ENCODE results near the gene CDC6.
A peak's percentile ranks its signal among the peaks of the same experiment; 100 is the strongest.

Gene CDC6

GRCh38 chr17:40317345-40317873, 29.7 kb downstream of the CDC6 start:
- H3K4me1 Mint-ChIP-seq (ENCODE audit: low read depth in 2 of 2), result peaks cover 75 to 83% of the 10 kb centered on the region in 2 donors
- DNase-seq (peak in 1 of 3 experiments; percentile 49), ATAC-seq (replicated peaks) (no peak)
- peak overlapping the region; percentile 84 to 86 for H3K4me3 Mint-ChIP-seq
- peaks cover 56% of the 10 kb centered on the region for H3K36me3 Mint-ChIP-seq (ENCODE audit: insufficient read depth)
- H3K27me3 Mint-ChIP-seq, result no peaks in the 10 kb centered on the region
- H3K27ac Mint-ChIP-seq, result peak overlapping the region; percentile 98 to 99
- no peaks in the 10 kb centered on the region for H3K9me3 Mint-ChIP-seq

- ATAC-seq (replicated peaks) (peak; percentile 46), DNase-seq (peak; percentile 83 to 88 (median 85))
- Mint-ChIP-seq H3K27ac (peak overlapping the region; percentile 98 to 99), H3K9me3 (no peaks in the 10 kb centered on the region), H3K27me3 (no peaks in the 10 kb centered on the region), H3K4me3 (peak overlapping the region; percentile 84 to 86), H3K4me1 (ENCODE audit: low read depth in 2 of 2) (peaks cover 75 to 82% of the 10 kb centered on the region in 2 donors), H3K36me3 (ENCODE audit: insufficient read depth) (peaks cover 64% of the 10 kb centered on the region)
Observed at GRCh38 chr17:40317880-40318829, 30.5 kb downstream of the CDC6 start.

GRCh38 chr17:40318830-40319391, 31.2 kb downstream of the CDC6 start:
- Mint-ChIP-seq H3K9me3 (no peaks in the 10 kb centered on the region), H3K36me3 (ENCODE audit: insufficient read depth) (peaks cover 71% of the 10 kb centered on the region), H3K27me3 (no peaks in the 10 kb centered on the region), H3K4me1 (ENCODE audit: low read depth in 2 of 2) (peaks cover 74 to 83% of the 10 kb centered on the region in 2 donors), H3K4me3 (peak overlapping the region; percentile 84 to 86), H3K27ac (peak overlapping the region; percentile 98 to 99)
- no peak for ATAC-seq (replicated peaks)
- DNase-seq, result no peak

GRCh38 chr17:40319651-40320540, 32.2 kb downstream of the CDC6 start:
- Mint-ChIP-seq H3K9me3 (no peaks in the 10 kb centered on the region), H3K4me3 (peak overlapping the region; percentile 84 to 86), H3K4me1 (ENCODE audit: low read depth in 2 of 2) (peaks cover 70 to 82% of the 10 kb centered on the region in 2 donors), H3K36me3 (ENCODE audit: insufficient read depth) (peaks cover 74% of the 10 kb centered on the region), H3K27ac (peak overlapping the region; percentile 98 to 99), H3K27me3 (no peaks in the 10 kb centered on the region)
- peak; percentile 14 for ATAC-seq (replicated peaks)
- peak; percentile 74 to 83 (median 82) for DNase-seq

DNA sequence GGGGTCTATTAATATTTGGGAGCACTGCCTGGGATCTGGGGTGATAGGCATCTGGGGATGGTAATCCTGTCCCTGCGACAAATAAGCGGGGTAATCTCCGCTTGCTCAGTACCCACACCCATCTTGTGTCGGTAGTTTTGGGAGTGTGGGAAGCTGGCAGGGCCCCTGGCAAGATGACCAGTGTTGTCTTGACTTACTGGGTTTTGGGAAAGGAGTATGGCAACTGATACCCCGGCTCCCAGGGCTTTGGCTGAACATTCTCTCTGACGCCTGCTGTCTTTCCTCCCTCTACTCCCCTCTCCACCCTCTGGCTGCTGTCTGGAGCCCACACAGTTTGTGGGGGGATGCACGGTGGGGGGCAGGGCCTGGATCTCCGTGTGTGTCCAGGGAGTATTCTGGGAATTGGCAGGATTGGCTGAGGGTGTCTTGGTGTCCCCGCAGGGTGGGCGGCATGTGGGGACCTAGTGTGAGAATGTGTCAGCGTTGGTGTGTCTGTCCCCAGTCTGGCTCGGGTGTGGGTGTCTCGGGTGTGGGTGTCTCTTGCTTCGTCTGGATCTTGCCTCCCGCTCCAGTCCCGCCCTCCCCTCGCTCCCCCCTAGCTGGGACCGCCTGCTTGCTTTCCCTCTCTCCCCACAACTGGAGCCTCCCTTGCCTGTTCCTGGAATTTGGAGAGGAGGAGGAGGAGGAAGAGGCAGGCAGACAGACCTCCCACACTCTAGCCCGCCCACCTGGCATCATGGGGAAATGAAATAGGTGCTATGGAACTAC, 33.3 kb downstream of the CDC6 start:
- Mint-ChIP-seq H3K4me1 (ENCODE audit: low read depth in 2 of 2) (peaks cover 72 to 81% of the 10 kb centered on the region in 2 donors), H3K27me3 (no peaks in the 10 kb centered on the region), H3K27ac (peak overlapping the region; percentile 98 to 99), H3K36me3 (ENCODE audit: insufficient read depth) (peaks cover 84% of the 10 kb centered on the region), H3K4me3 (peak overlapping the region; percentile 84 to 86), H3K9me3 (no peaks in the 10 kb centered on the region)
- ATAC-seq (replicated peaks) (no peak), DNase-seq (peak; percentile 59 to 65 (median 61))

- Mint-ChIP-seq H3K36me3 (ENCODE audit: insufficient read depth) (peaks cover 90% of the 10 kb centered on the region), H3K27ac (peak overlapping the region; percentile 98 to 99), H3K4me3 (peak overlapping the region; percentile 84 to 86), H3K27me3 (no peaks in the 10 kb centered on the region), H3K9me3 (no peaks in the 10 kb centered on the region), H3K4me1 (ENCODE audit: low read depth in 2 of 2) (peaks cover 74 to 81% of the 10 kb centered on the region in 2 donors)
- DNase-seq (no peak), ATAC-seq (replicated peaks) (no peak)
Observed at GRCh38 chr17:40321524-40321929, 33.8 kb downstream of the CDC6 start.

- peak overlapping the region; percentile 84 to 86 for H3K4me3 Mint-ChIP-seq
- no peak for ATAC-seq (replicated peaks)
Observed at GRCh38 chr17:40321961-40322357, 34.3 kb downstream of the CDC6 start.

DNA sequence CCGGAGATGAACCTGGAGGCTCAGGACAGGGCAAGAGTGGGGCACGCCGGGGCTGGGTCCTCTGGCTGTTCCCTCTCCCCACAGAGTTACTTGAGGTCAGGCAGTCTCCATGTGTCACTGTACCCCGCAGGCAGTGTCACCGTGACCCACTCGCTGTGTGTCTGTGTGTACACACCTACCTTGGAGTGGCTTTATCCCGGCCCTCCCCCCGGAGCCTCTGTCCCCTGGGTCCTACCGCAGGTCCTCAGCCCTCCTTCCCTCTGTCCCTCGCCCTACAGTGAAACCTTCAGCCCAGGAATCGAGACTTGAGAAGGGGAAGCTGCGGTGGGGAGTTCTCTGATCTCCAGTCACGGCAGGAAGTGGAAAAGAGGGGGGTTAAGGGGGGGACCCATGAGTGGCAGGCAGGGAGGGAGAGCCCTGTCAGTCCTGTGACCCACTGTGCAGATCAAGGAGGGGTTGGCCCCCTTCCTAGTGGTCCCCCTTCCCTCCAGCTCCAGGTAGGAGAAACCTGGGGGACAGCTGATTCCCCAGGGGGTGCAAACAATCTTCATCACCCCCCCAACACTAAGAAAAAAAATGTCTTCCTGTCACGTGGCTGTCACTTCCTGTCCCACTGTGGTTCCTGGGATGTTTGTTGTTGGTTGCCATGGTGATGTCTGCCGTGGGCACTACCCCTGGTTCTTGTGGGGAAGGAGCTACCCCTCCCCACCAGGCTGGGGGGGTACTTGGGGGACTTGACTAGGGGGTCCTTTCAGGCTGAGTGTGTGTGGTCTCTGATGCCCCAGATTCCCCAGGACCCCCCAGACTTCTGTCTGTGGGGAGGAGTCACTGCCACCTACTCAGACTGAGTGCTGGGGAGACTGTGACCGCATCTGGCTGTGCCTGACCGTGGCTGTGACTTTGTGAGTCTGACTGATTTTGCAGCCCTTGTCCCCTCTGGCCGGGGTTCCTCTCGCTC, 35.0 kb downstream of the CDC6 start:
- Mint-ChIP-seq H3K4me1 (ENCODE audit: low read depth in 2 of 2) (peaks cover 76 to 86% of the 10 kb centered on the region in 2 donors), H3K27me3 (no peaks in the 10 kb centered on the region), H3K36me3 (ENCODE audit: insufficient read depth) (peaks cover 100% of the 10 kb centered on the region), H3K27ac (peak overlapping the region; percentile 98 to 99), H3K9me3 (no peaks in the 10 kb centered on the region), H3K4me3 (peak overlapping the region; percentile 84 to 86)
- peak; percentile 35 for ATAC-seq (replicated peaks)
- DNase-seq, result peak; percentile 94 to 97 (median 95)

More at GRCh38 chr17:40321961-40322357, 34.3 kb downstream of the CDC6 start:
- Mint-ChIP-seq H3K9me3 (no peaks in the 10 kb centered on the region), H3K4me1 (ENCODE audit: low read depth in 2 of 2) (peaks cover 76 to 85% of the 10 kb centered on the region in 2 donors), H3K27ac (peak overlapping the region; percentile 98 to 99), H3K36me3 (ENCODE audit: insufficient read depth) (peaks cover 94% of the 10 kb centered on the region), H3K27me3 (no peaks in the 10 kb centered on the region)
- DNase-seq, result no peak

DNA sequence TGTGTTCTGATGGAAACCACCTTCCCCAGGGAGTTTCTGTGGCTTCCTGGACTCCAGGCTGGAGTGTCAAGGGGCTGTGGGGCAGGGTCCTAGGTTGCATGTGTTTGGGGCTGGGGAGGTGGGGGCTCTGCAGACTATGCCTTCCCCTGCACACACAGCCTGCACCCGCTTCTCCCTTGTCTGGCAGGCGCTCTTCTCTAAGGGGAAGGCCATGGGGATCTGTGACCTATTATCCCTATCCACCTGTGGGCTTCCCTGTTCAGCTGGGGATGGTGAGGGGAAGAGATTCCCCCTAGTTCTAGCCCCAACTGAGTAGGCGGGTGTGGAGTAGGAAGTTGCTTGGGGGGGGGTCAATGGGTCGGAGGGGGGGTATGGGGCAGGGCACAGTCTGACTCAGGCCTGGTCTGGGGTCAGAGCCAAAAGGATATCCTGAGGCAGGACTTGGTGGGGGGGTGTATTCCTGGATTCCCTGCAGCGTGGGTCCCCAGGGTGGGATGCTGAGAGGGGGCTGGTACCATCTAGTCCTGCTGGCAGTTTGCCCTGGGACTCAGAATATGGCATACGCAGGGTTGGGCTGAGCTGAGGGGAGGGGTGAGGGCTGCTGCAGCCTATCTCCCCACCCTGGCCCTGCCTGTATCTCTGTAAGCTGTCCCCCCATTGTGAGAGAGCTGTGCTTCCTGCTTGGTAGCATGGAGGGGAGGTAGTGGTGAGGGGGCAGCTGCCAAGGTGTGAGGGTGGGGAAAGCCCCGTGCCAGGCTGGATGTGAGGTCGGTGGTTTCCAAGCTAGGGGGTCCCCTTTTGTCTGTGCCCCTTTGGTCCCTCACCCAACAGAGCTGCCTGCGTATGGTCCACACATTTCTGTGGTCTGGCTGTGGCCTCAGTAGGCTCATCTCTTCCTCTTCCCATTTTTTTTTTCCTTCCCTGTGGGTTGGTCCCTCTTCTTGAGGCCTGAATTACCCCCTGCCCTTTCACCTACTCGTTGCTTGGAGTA, 36.0 kb downstream of the CDC6 start:
- Mint-ChIP-seq H3K4me3 (peak overlapping the region; percentile 84 to 86), H3K27ac (peak overlapping the region; percentile 98 to 99), H3K9me3 (no peaks in the 10 kb centered on the region), H3K36me3 (ENCODE audit: insufficient read depth) (peaks cover 90% of the 10 kb centered on the region), H3K4me1 (ENCODE audit: low read depth in 2 of 2) (peaks cover 78 to 88% of the 10 kb centered on the region in 2 donors), H3K27me3 (no peaks in the 10 kb centered on the region)
- DNase-seq (peak; percentile 81 to 86 (median 85)), ATAC-seq (replicated peaks) (peak; percentile 43)

GRCh38 chr17:40325156-40326013, 37.7 kb downstream of the CDC6 start:
- Mint-ChIP-seq H3K36me3 (ENCODE audit: insufficient read depth) (peaks cover 80% of the 10 kb centered on the region), H3K27ac (peak overlapping the region; percentile 98 to 99), H3K4me3 (peak overlapping the region; percentile 84 to 86), H3K4me1 (ENCODE audit: low read depth in 2 of 2) (peaks cover 76 to 84% of the 10 kb centered on the region in 2 donors), H3K9me3 (no peaks in the 10 kb centered on the region), H3K27me3 (no peaks in the 10 kb centered on the region)
- DNase-seq (peak in 1 of 3 experiments; percentile 39), ATAC-seq (replicated peaks) (no peak)

Measured in effector memory CD8-positive, alpha-beta T cell (primary cell).